Panc1 (cell line): ENCODE results near the gene LDLRAD4. TPM values are rescaled to one million over a fixed set of nuclear protein-coding genes. Genes with fewer than 3 reads are reported as not detected.

ENCODE experiments used
- ATAC-seq: fragments of 200-7000 bp; cut with Tn5 transposase; 2 replicates; pipeline ENCODE4 v1.9.1; 2020; ENCODE audit warnings: mild to moderate bottlenecking, moderate library complexity
- BruUV-seq: library from RNA; stranded (reverse); fragments of 400-500 nt; replicated peaks from 2 replicates; lab custom pipeline; 2021; lab: Mats Ljungman, UMichigan
- CTCF ChIA-PET: fragments of 300-600 bp; sonication (Branson Sonifier 250); formaldehyde crosslinking; loops from one replicate; lab custom pipeline; 2022; ENCODE audit warnings: antibody characterized with exemption; lab: Charles Lee
- POLR2A ChIA-PET: fragments of 300-600 bp; sonication (Branson Sonifier 250); formaldehyde crosslinking; loops from one replicate; lab custom pipeline; 2022; ENCODE audit warnings: antibody characterized with exemption; lab: Charles Lee
- DNase-seq: peaks from one replicate; pipeline ENCODE4 v3.0.0-alpha.2; 2010; ENCODE audit warnings: low read depth, low spot score
- H3K27ac ChIP-seq: 2 replicates; pipeline ENCODE4 v1.5.1; 2011; ENCODE audit warnings: mild to moderate bottlenecking, low read length, inconsistent platforms
- H3K27me3 ChIP-seq: fragments of 200-500 bp; sonication (Bioruptor generic); 2 replicates; pipeline ENCODE4 v1.6.0; 2014; ENCODE audit warnings: low read length, inconsistent platforms; ENCODE audit not compliant: control insufficient read depth, insufficient read depth
- H3K36me3 ChIP-seq: fragments of 200-500 bp; sonication (Bioruptor generic); 2 replicates; pipeline ENCODE4 v1.5.1; 2014; ENCODE audit warnings: inconsistent platforms, mild to moderate bottlenecking, low read length, moderate library complexity; ENCODE audit not compliant: control insufficient read depth, insufficient read depth
- H3K4me1 ChIP-seq: 2 replicates; pipeline ENCODE4 v1.5.1; 2011; ENCODE audit warnings: inconsistent platforms, mild to moderate bottlenecking, low read length, moderate library complexity; ENCODE audit not compliant: control insufficient read depth, insufficient read depth
- H3K4me3 ChIP-seq, 2 experiments: 2 replicates each; pipeline ENCODE4 v1.5.1; 2011 to 2012; ENCODE audit warnings: low read depth in 2 of 2, low read length in 2 of 2, mild to moderate bottlenecking in 2 of 2, inconsistent platforms in 1 of 2, moderate library complexity in 1 of 2
- H3K9me3 ChIP-seq: fragments of 200-500 bp; sonication (Bioruptor generic); 2 replicates; pipeline ENCODE4 v1.5.1; 2014; ENCODE audit warnings: low read depth, mild to moderate bottlenecking, inconsistent platforms, low read length, moderate library complexity; ENCODE audit not compliant: control insufficient read depth, insufficient read depth
- CTCF ChIP-seq: fragments of 450-650 bp; IDR thresholded peaks from 2 replicates; pipeline ENCODE4 v1.5.1; 2017; ENCODE audit warnings: mild to moderate bottlenecking
- POLR2AphosphoS5 ChIP-seq: IDR thresholded peaks from 2 replicates; pipeline ENCODE4 v1.6.1; 2012; ENCODE audit warnings: mild to moderate bottlenecking, low read depth, low read length, moderate library complexity
- REST ChIP-seq, 2 experiments: IDR thresholded peaks; 2 replicates each; pipeline ENCODE4 v1.6.1; 2011 to 2012; ENCODE audit warnings: low read depth in 2 of 2, control low read depth in 1 of 2, low read length in 1 of 2, mild to moderate bottlenecking in 1 of 2, moderate library complexity in 1 of 2; ENCODE audit not compliant: insufficient read depth in 1 of 2
- SIN3A ChIP-seq: IDR thresholded peaks from 2 replicates; pipeline ENCODE4 v1.6.1; 2012; ENCODE audit warnings: low read depth, mild to moderate bottlenecking, low read length, moderate library complexity, borderline replicate concordance; ENCODE audit not compliant: insufficient read depth
- TCF7L2 ChIP-seq: IDR thresholded peaks from 2 replicates; pipeline ENCODE4 v1.6.1; 2011; ENCODE audit warnings: mild to moderate bottlenecking, low read depth, low read length, inconsistent platforms
- in situ Hi-C: cut with HindIII; loops from 2 replicates; pipeline ENCODE4 v1.10.0; 2016; ENCODE audit warnings: low sequenced_read_pairs, low pct_unique_long_range_greater_than_20kb
- intact Hi-C: fragments of 100-400 bp; cut with micrococcal nuclease; formaldehyde crosslinking; loops from one replicate; pipeline ENCODE4 v1.10.0; 2022; ENCODE audit not compliant: unreplicated experiment
- total RNA-seq: library from RNA; stranded (reverse); gene quantifications from one replicate; pipeline ENCODE4 v1.2.1, GENCODE V29; 2021; ENCODE audit not compliant: unreplicated experiment

Gene LDLRAD4
- total RNA-seq, 1 experiment from 2014 or later: 0.28 TPM

- intact Hi-C loops: no loop called here
- H3K9me3 ChIP-seq: no peaks in the 10 kb centered on the region
- no peak overlapping the region for H3K4me3 ChIP-seq
- no TSS peak for BruUV-seq
- no peak overlapping the region for H3K27ac ChIP-seq
- ATAC-seq: no peak
- TF ChIP-seq TCF7L2 (no peak), CTCF (no peak), POLR2AphosphoS5 (no peak), SIN3A (no peak), REST (IDR thresholded peaks at IDR 0.05; ENCODE audit: insufficient read depth in 1 of 2, low read depth in 2 of 2, low read length in 1 of 2) (no peak)
- no peaks in the 10 kb centered on the region for H3K4me1 ChIP-seq
- ChIA-PET POLR2A (no interaction called here), CTCF (no interaction called here)
- H3K27me3 ChIP-seq: peaks cover 2% of the 10 kb centered on the region
- no peak for DNase-seq
- no peaks in the 10 kb centered on the region for H3K36me3 ChIP-seq
- in situ Hi-C loops: no loop called here
Measured at GRCh38 chr18:13543144-13543543, 324.6 kb downstream of the LDLRAD4 start.

- POLR2A ChIA-PET: no interaction called here
- CTCF ChIA-PET: no interaction called here
- intact Hi-C loops (no loop called here), in situ Hi-C loops (no loop called here)
- H3K4me1 ChIP-seq: no peaks in the 10 kb centered on the region
- ATAC-seq: no peak
- no peak for DNase-seq
- H3K27me3 ChIP-seq: peaks cover 2% of the 10 kb centered on the region
- H3K4me3 ChIP-seq: no peak overlapping the region
- H3K27ac ChIP-seq: no peak overlapping the region
- no peaks in the 10 kb centered on the region for H3K9me3 ChIP-seq
- TF ChIP-seq REST (IDR thresholded peaks at IDR 0.05; ENCODE audit: insufficient read depth in 1 of 2, low read depth in 2 of 2, low read length in 1 of 2) (no peak), SIN3A (no peak), POLR2AphosphoS5 (no peak), CTCF (no peak), TCF7L2 (no peak)
- H3K36me3 ChIP-seq: no peaks in the 10 kb centered on the region
- no TSS peak for BruUV-seq
Measured at GRCh38 chr18:13543811-13544732, 325.5 kb downstream of the LDLRAD4 start.
